KMS-11 (cell line): ENCODE measurements around the gene MORN1.

Experiments used
- H2AFZ ChIP-seq: fragments of 200-600 bp; sonication (generic); 2 replicates; pipeline ENCODE4 v1.6.1; 2016; ENCODE audit warnings: antibody characterized with exemption, mixed run types, low read depth
- H3K27ac ChIP-seq: fragments of 200-600 bp; sonication (generic); 2 replicates; pipeline ENCODE4 v1.6.1; 2016; ENCODE audit warnings: mild to moderate bottlenecking, mixed run types
- H3K27me3 ChIP-seq: fragments of 200-600 bp; sonication (generic); 2 replicates; pipeline ENCODE4 v1.6.1; 2017; ENCODE audit warnings: mild to moderate bottlenecking, low read depth, mixed run types, moderate library complexity; ENCODE audit not compliant: insufficient read depth
- H3K36me3 ChIP-seq: fragments of 200-600 bp; sonication (generic); 2 replicates; pipeline ENCODE4 v1.6.1; 2017; ENCODE audit warnings: mild to moderate bottlenecking, mixed run types; ENCODE audit not compliant: insufficient read depth
- H3K4me1 ChIP-seq: fragments of 200-600 bp; sonication (generic); 2 replicates; pipeline ENCODE4 v1.6.1; 2016; ENCODE audit warnings: mild to moderate bottlenecking, low read depth, mixed run types; ENCODE audit not compliant: poor library complexity, severe bottlenecking
- H3K4me2 ChIP-seq: fragments of 200-600 bp; sonication (generic); 2 replicates; pipeline ENCODE4 v1.7.0; 2016; ENCODE audit warnings: mild to moderate bottlenecking, mixed run types
- H3K4me3 ChIP-seq: fragments of 200-600 bp; sonication (generic); IDR thresholded peaks from 2 replicates; pipeline ENCODE4 v1.6.1; 2017; ENCODE audit warnings: low read depth, low read length, mixed read lengths; ENCODE audit not compliant: insufficient read depth
- H3K79me2 ChIP-seq: fragments of 200-600 bp; sonication (generic); 2 replicates; pipeline ENCODE4 v1.6.1; 2016; ENCODE audit warnings: low read depth, mixed run types; ENCODE audit not compliant: insufficient read depth
- H3K9ac ChIP-seq: fragments of 200-600 bp; sonication (generic); 2 replicates; pipeline ENCODE4 v1.6.1; 2016; ENCODE audit warnings: mild to moderate bottlenecking, mixed run types
- H4K20me1 ChIP-seq: fragments of 200-600 bp; sonication (generic); 2 replicates; pipeline ENCODE4 v1.6.1; 2016; ENCODE audit warnings: mild to moderate bottlenecking, mixed run types; ENCODE audit not compliant: insufficient read depth
- TF ChIP-seq, protein P1 (sequence below): fragments of 200-600 bp; sonication (generic); conservative IDR thresholded peaks from 2 replicates; pipeline ENCODE4 v1.6.1; 2017; ENCODE audit warnings: low read depth, mild to moderate bottlenecking, antibody characterized with exemption, low read length, moderate library complexity, mixed read lengths

Gene MORN1

DNA sequence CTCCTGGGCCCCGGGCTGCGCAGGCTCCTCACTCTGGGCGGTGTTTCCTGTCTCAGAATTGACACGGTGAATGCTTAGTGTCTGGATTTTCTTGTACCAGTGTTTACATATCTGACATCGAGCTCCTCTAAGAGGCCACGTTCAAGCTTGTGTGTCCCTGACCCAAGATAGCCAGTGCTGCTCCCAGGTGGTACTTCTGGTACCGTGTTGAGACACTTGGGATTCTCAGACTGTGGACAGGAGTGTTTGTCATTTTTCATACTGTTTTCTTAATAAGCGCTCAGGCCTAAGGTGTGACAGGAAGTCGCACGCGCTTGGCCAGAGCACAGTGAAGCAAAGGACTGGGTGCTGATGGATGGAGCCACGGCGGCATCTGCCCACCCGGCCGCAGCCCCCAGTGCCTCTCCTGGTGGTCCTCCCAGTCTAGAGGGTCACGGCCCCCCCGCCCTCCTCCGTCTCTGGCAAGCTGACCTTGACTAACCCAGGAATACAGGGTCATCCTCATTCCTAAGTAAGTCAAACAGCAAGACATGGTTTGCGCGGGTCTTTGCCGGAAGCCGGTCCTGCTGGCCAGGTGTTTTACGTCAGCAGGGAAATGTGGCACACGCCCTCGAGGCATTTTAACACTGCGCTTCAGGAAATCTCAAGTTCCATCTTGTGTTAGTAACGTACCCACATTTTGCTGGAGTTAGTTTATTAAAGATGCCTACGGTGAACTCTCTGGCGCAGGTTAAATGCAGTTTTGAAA is 13.0 kb upstream of the MORN1 start:
- H3K36me3 ChIP-seq = peaks cover 3% of the 10 kb centered on the region; the same call in 1 of the 2 replicates
- no peak overlapping the region for H3K4me2 ChIP-seq
- H3K4me3 ChIP-seq = no peak overlapping the region
- H4K20me1 ChIP-seq = no peaks in the 10 kb centered on the region
- H3K79me2 ChIP-seq = no peaks in the 10 kb centered on the region
- H2AFZ ChIP-seq = no peak overlapping the region
- TF ChIP-seq, protein P1, sequence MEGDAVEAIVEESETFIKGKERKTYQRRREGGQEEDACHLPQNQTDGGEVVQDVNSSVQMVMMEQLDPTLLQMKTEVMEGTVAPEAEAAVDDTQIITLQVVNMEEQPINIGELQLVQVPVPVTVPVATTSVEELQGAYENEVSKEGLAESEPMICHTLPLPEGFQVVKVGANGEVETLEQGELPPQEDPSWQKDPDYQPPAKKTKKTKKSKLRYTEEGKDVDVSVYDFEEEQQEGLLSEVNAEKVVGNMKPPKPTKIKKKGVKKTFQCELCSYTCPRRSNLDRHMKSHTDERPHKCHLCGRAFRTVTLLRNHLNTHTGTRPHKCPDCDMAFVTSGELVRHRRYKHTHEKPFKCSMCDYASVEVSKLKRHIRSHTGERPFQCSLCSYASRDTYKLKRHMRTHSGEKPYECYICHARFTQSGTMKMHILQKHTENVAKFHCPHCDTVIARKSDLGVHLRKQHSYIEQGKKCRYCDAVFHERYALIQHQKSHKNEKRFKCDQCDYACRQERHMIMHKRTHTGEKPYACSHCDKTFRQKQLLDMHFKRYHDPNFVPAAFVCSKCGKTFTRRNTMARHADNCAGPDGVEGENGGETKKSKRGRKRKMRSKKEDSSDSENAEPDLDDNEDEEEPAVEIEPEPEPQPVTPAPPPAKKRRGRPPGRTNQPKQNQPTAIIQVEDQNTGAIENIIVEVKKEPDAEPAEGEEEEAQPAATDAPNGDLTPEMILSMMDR = no peak
- H3K27me3 ChIP-seq = no peaks in the 10 kb centered on the region
- H3K4me1 ChIP-seq = no peaks in the 10 kb centered on the region
- no peak overlapping the region for H3K9ac ChIP-seq
- H3K27ac ChIP-seq = no peak overlapping the region

DNA sequence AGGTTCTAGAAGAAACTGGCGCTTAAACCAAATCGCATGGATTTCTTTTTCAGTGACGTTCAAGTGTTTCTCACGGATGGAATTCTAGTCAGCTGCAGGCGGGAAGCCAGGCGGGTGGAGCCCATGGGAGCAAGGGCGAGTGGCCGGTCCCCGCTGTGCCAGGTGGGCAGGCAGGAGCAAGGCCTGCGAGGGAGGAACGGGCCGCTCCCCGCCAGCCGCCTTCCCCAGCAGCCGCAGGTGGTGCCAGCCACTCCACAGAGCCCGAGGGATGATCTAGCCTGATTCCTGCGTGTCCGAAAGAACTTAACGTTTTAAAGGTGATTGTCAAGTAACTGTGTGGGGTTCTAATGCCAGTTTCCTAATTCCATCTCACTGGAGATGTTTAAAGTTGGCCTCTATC is 11.9 kb upstream of the MORN1 start:
- Histone ChIP-seq H3K4me1 (no peaks in the 10 kb centered on the region), H3K27ac (no peak overlapping the region), H3K27me3 (no peaks in the 10 kb centered on the region), H3K79me2 (no peaks in the 10 kb centered on the region), H3K36me3 (peaks cover 3% of the 10 kb centered on the region; the same call in 1 of the 2 replicates), H3K4me3 (no peak overlapping the region), H4K20me1 (no peaks in the 10 kb centered on the region), H3K9ac (no peak overlapping the region), H2AFZ (no peak overlapping the region), H3K4me2 (no peak overlapping the region)
- TF ChIP-seq, protein P1 = no peak

DNA sequence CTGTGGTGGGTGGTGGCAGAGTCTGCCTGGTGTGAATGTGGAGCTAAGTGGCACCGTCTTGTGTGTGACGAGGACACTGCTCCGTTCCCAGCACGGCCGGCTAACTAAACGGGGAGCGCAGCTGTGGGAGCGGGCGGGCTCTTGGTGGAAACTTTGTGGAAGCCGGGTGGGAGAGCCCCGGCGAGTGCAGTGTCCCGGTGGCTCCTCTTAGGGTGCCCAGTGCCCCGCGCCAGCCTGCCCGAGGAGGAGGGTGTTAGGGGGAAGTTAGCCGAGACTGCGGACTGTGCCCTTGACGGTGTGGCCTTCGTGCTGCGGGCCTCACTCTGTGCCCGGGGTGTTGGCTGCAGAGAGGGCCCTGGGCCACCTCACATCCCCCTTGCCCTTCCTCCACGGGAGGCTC is 11.1 kb upstream of the MORN1 start:
- H3K4me2 ChIP-seq = no peak overlapping the region
- no peak overlapping the region for H3K4me3 ChIP-seq
- no peaks in the 10 kb centered on the region for H3K27me3 ChIP-seq
- no peaks in the 10 kb centered on the region for H3K4me1 ChIP-seq
- no peak overlapping the region for H2AFZ ChIP-seq
- TF ChIP-seq, protein P1 = no peak
- peaks cover 3% of the 10 kb centered on the region; the same call in 1 of the 2 replicates for H3K36me3 ChIP-seq
- no peak overlapping the region for H3K27ac ChIP-seq
- H3K9ac ChIP-seq = no peak overlapping the region
- H4K20me1 ChIP-seq = no peaks in the 10 kb centered on the region
- no peaks in the 10 kb centered on the region for H3K79me2 ChIP-seq

DNA sequence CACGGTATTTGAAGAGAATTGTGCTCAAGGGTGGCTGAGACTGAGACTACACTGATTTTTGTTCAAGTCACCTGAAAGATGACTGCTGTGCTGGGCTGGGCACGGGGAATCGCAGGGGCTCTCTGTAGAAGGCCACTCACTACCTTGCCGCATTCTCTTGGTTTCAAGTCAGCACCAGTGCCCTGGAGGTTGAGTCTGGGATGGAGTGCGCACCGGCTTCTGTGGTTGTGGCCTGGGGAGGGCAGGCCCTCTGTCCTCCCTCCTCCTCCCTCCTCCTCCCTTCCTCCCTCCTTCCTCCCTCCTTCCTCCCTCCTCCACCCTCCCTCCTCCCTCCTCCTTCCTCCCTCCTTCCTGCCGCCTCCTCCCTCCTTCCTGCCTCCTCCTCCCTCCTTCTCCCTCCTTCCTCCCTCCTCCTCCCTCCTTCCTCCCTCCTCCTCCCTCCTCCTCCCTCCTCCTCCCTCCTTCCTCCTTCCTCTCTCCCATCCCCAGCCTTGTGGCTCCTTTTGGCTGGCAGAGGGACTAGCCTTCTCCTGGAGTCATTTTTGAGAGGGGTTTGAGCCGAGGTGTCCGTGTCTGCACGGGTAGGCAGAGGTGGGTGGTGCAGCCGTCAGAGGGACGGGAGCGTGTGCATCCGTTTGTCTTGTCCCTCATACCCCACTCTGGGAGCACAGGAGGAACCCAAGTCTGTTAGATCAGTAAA is 9.7 kb upstream of the MORN1 start:
- H3K4me1 ChIP-seq = no peaks in the 10 kb centered on the region
- no peaks in the 10 kb centered on the region for H4K20me1 ChIP-seq
- no peak overlapping the region for H2AFZ ChIP-seq
- no peaks in the 10 kb centered on the region for H3K27me3 ChIP-seq
- no peak overlapping the region for H3K4me3 ChIP-seq
- H3K4me2 ChIP-seq = no peak overlapping the region
- H3K9ac ChIP-seq = no peak overlapping the region
- TF ChIP-seq, protein P1 = no peak
- no peak overlapping the region for H3K27ac ChIP-seq
- peaks cover 11% of the 10 kb centered on the region; the same call in 1 of the 2 replicates for H3K36me3 ChIP-seq
- H3K79me2 ChIP-seq = no peaks in the 10 kb centered on the region
